Measurements from ENCODE around the gene RAB44.

- no peak for TF ChIP-seq POLR2A (IDR thresholded peaks at IDR 0.05)
- no peak for TF ChIP-seq CTCF (IDR thresholded peaks at IDR 0.05)
- no peak for TF ChIP-seq POLR2AphosphoS5 (IDR thresholded peaks at IDR 0.05)
- no peak for TF ChIP-seq EP300 (IDR thresholded peaks at IDR 0.05)
Observed at GRCh38 chr6:36777801-36778200, 80.2 kb downstream of the RAB44 start.

All from stomach (tissue), 4 donors.